Measurements from ENCODE around the gene CELSR3. TPM values are rescaled to one million over a fixed set of nuclear protein-coding genes. Genes with fewer than 3 reads are reported as not detected.

Gene CELSR3
- total RNA-seq, 1 experiment from 2014 or later, result 23.9 TPM

GRCh38 chr3:48663489-48664312 is 1.0 kb upstream of the CELSR3 start:
- H4K8ac ChIP-seq (replicated peaks; ENCODE audit: insufficient read length, low read depth, low read length), result no peak overlapping the region
- peak overlapping the region; percentile 35; the same call in 1 of the 2 replicates for H3K4ac ChIP-seq (ENCODE audit: low read depth, low read length)
- no peak overlapping the region for H2AK5ac ChIP-seq (ENCODE audit: insufficient read length, low read length)
- TF ChIP-seq CTCF (conservative IDR thresholded peaks at IDR 0.05), result peak; percentile 88
- H3K9ac ChIP-seq (ENCODE audit: extremely low read depth, insufficient read length, low read length), result peak overlapping the region; percentile 92
- peak overlapping the region; percentile 76 for H3K4me2 ChIP-seq (ENCODE audit: insufficient read depth, insufficient read length, low read length)
- DNase-seq, result peak; percentile 100
- no peaks in the 10 kb centered on the region for H3K79me2 ChIP-seq (ENCODE audit: insufficient read depth, low read length)
- H3K27me3 ChIP-seq (ENCODE audit: insufficient read depth, low read length), result no peaks in the 10 kb centered on the region
- H3K27ac ChIP-seq (ENCODE audit: insufficient read length, low read depth, low read length), result peak overlapping the region; percentile 76
- Mint-ChIP-seq H3K9me3 (peaks cover 2% of the 10 kb centered on the region in 2 experiments; a peak in 3 of 5 replicates), H3K4me1 (peaks cover 16 to 17% of the 10 kb centered on the region in 2 experiments), H3K4me3 (peak overlapping the region; percentile 88 to 92), H3K27me3 (ENCODE audit: low read depth) (peaks cover 3% of the 10 kb centered on the region; the same call in 1 of the 2 replicates), H3K36me3 (ENCODE audit: insufficient read depth in 1 of 3, low read depth in 3 of 3) (peaks cover 24 to 50% (median 42%) of the 10 kb centered on the region in 3 experiments), H3K27ac (peak overlapping the region; percentile 99 to 100 (median 100))
- no peak overlapping the region for H2BK120ac ChIP-seq (ENCODE audit: low read depth, low read length, poor library complexity, severe bottlenecking)
- no peak overlapping the region for H3K23ac ChIP-seq (ENCODE audit: insufficient read length, low read depth, low read length)
- no CpG with 5 or more reads among the region's 66 CpGs for WGBS (ENCODE audit: extremely low coverage, insufficient read length, low lambda C conversion rate)
- peak overlapping the region; percentile 94 for H4K5ac ChIP-seq (ENCODE audit: insufficient read length, low read depth, low read length)
- peak overlapping the region; percentile 98 for H3K18ac ChIP-seq (ENCODE audit: insufficient read length, low read depth, low read length)
- H3K56ac ChIP-seq (ENCODE audit: insufficient read length, low read depth, low read length), result no peak overlapping the region
- H2BK20ac ChIP-seq (ENCODE audit: low read depth, low read length, poor library complexity, severe bottlenecking), result no peak overlapping the region
- H4K91ac ChIP-seq (ENCODE audit: insufficient read length, low read depth, low read length), result no peak overlapping the region
- no peak overlapping the region for H2AFZ ChIP-seq (ENCODE audit: low read length)
- no peaks in the 10 kb centered on the region for H3K79me1 ChIP-seq (ENCODE audit: insufficient read depth, low read depth, low read length, poor library complexity, severe bottlenecking)
- peak overlapping the region; percentile 95 for H3K14ac ChIP-seq (ENCODE audit: insufficient read depth, low read length)
- no peak overlapping the region for H2BK5ac ChIP-seq (ENCODE audit: insufficient read length, low read length)
- H3K4me1 ChIP-seq (ENCODE audit: insufficient read depth, low read length), result no peaks in the 10 kb centered on the region
- H2BK15ac ChIP-seq (ENCODE audit: low read depth, low read length), result no peak overlapping the region
- peaks cover 18% of the 10 kb centered on the region for H3K23me2 ChIP-seq (ENCODE audit: insufficient read length, low read depth, low read length, poor library complexity, severe bottlenecking)
- no peak overlapping the region for H3T11ph ChIP-seq (ENCODE audit: low read length)
- H2BK12ac ChIP-seq (ENCODE audit: insufficient read length, low read depth, low read length), result peak overlapping the region; percentile 41
- no peaks in the 10 kb centered on the region for H3K9me3 ChIP-seq (ENCODE audit: control insufficient read depth, low read depth, low read length)
- no peaks in the 10 kb centered on the region for H4K20me1 ChIP-seq (ENCODE audit: control insufficient read depth, insufficient read depth, insufficient read length)

Data from H9 (cell line).